ENCODE data around the gene NOP16. TPM values are rescaled to one million over a fixed set of nuclear protein-coding genes. Genes with fewer than 3 reads are reported as not detected.

NOP16 gene
- total RNA-seq, 3 donors from 2014 or later (not counting 1 experiment from before 2014, with no cell fraction given): 6.4 to 12.4 (median 12.1) TPM

- 94% methylated on average over 9 of the region's 9 CpGs for WGBS (ENCODE audit: insufficient coverage)
- intact Hi-C loops (cut with micrococcal nuclease): loop anchor here (5.0 kb wide), 2 partner anchors 139 to 179 kb away; no protein-coding TSS in a partner anchor
- H3K36me3 Mint-ChIP-seq: no peaks in the 10 kb centered on the region
- H3K4me3 Mint-ChIP-seq: no peak overlapping the region
- peaks cover 20 to 30% of the 10 kb centered on the region in 2 donors for H3K4me1 Mint-ChIP-seq
- Histone ChIP-seq H3K9me3 (ENCODE audit: control insufficient read depth, insufficient read depth, low read length) (no peaks in the 10 kb centered on the region), H3K36me3 (ENCODE audit: control insufficient read depth, insufficient read depth, low read length) (no peaks in the 10 kb centered on the region), H3K4me3 (ENCODE audit: low read length) (no peak overlapping the region), H3K4me1 (ENCODE audit: control insufficient read depth, insufficient read depth, low read length) (peaks cover 19% of the 10 kb centered on the region), H3K27ac (ENCODE audit: low read length) (no peak overlapping the region), H3K27me3 (ENCODE audit: control insufficient read depth, insufficient read depth, low read length) (no peaks in the 10 kb centered on the region)
- H3K9me3 Mint-ChIP-seq: no peaks in the 10 kb centered on the region
- H3K27ac Mint-ChIP-seq: peak overlapping the region in 1 of 2 donors; percentile 45
- DNase-seq: no peak
- TF ChIP-seq CTCF (IDR thresholded peaks at IDR 0.05): no peak
- ATAC-seq: no peak
- peaks cover 18 to 22% of the 10 kb centered on the region in 2 donors for H3K27me3 Mint-ChIP-seq (ENCODE audit: low read depth in 2 of 2)
These were observed 29.9 kb upstream of the NOP16 start for GRCh38 chr5:176418251-176418650.

- peaks cover 10% of the 10 kb centered on the region in 2 donors for H3K27me3 Mint-ChIP-seq (ENCODE audit: low read depth in 2 of 2)
- DNase-seq (no peak), ATAC-seq (no peak)
- TF ChIP-seq CTCF (IDR thresholded peaks at IDR 0.05): no peak
- H3K27ac Mint-ChIP-seq: peak overlapping the region; percentile 80 to 86
- Histone ChIP-seq H3K36me3 (ENCODE audit: control insufficient read depth, insufficient read depth, low read length) (no peaks in the 10 kb centered on the region), H3K4me1 (ENCODE audit: control insufficient read depth, insufficient read depth, low read length) (peaks cover 19% of the 10 kb centered on the region), H3K27me3 (ENCODE audit: control insufficient read depth, insufficient read depth, low read length) (no peaks in the 10 kb centered on the region), H3K4me3 (ENCODE audit: low read length) (peak overlapping the region; percentile 21), H3K27ac (ENCODE audit: low read length) (peak overlapping the region; percentile 45), H3K9me3 (ENCODE audit: control insufficient read depth, insufficient read depth, low read length) (no peaks in the 10 kb centered on the region)
- peaks cover 26 to 41% of the 10 kb centered on the region in 2 donors for H3K4me1 Mint-ChIP-seq
- intact Hi-C loops (cut with micrococcal nuclease): loop anchor here (2.0 to 5.0 kb wide), 5 partner anchors 28 to 180 kb away; partner anchors contain the start of genes FAF2, HIGD2A, NOP16 and RNF44
- H3K9me3 Mint-ChIP-seq: no peaks in the 10 kb centered on the region
- H3K4me3 Mint-ChIP-seq: peak overlapping the region; percentile 68
- 88% methylated on average over 11 of the region's 11 CpGs for WGBS (ENCODE audit: insufficient coverage)
- no peaks in the 10 kb centered on the region for H3K36me3 Mint-ChIP-seq
These were observed 28.6 kb upstream of the NOP16 start for GRCh38 chr5:176416965-176417364.

- Histone ChIP-seq H3K4me3 (ENCODE audit: low read length) (peak within 1 kb of the TSS; percentile 49), H3K9me3 (ENCODE audit: control insufficient read depth, insufficient read depth, low read length) (no peaks in the 10 kb centered on the region), H3K27ac (ENCODE audit: low read length) (peak within 1 kb of the TSS; percentile 60), H3K4me1 (ENCODE audit: control insufficient read depth, insufficient read depth, low read length) (peaks cover 19% of the 10 kb centered on the region), H3K27me3 (ENCODE audit: control insufficient read depth, insufficient read depth, low read length) (no peaks in the 10 kb centered on the region), H3K36me3 (ENCODE audit: control insufficient read depth, insufficient read depth, low read length) (no peaks in the 10 kb centered on the region)
- H3K4me1 Mint-ChIP-seq: peaks cover 32 to 48% of the 10 kb centered on the region in 2 donors
- H3K4me3 Mint-ChIP-seq: peak within 1 kb of the TSS; percentile 89
- peak; percentile 75 for TF ChIP-seq CTCF (IDR thresholded peaks at IDR 0.05)
- ATAC-seq (peak; percentile 92 to 98 (median 92)), DNase-seq (peak; percentile 81 to 97)
- no peaks in the 10 kb centered on the region for H3K9me3 Mint-ChIP-seq
- intact Hi-C loops (cut with micrococcal nuclease): loop anchor here (2.0 to 5.0 kb wide), 5 partner anchors 27 to 181 kb away; partner anchors contain the start of genes FAF2, HIGD2A, NOP16 and RNF44
- H3K27ac Mint-ChIP-seq: peak within 1 kb of the TSS; percentile 80 to 86
- 1% methylated on average over 107 of the region's 107 CpGs for WGBS (ENCODE audit: insufficient coverage)
- no peaks in the 10 kb centered on the region for H3K36me3 Mint-ChIP-seq
- H3K27me3 Mint-ChIP-seq (ENCODE audit: low read depth in 2 of 2): peaks cover 3 to 6% of the 10 kb centered on the region in 2 donors
These were observed 27.8 kb upstream of the NOP16 start, which contains the start of gene CLTB for GRCh38 chr5:176415952-176416924. Gene CLTB, minus strand, starts transcription at chr5:176416539. Its CDS starts 176 bp downstream, at chr5:176416363.

Measured in natural killer cell (primary cell).